ENCODE data around the gene VASP.

Gene VASP

DNA sequence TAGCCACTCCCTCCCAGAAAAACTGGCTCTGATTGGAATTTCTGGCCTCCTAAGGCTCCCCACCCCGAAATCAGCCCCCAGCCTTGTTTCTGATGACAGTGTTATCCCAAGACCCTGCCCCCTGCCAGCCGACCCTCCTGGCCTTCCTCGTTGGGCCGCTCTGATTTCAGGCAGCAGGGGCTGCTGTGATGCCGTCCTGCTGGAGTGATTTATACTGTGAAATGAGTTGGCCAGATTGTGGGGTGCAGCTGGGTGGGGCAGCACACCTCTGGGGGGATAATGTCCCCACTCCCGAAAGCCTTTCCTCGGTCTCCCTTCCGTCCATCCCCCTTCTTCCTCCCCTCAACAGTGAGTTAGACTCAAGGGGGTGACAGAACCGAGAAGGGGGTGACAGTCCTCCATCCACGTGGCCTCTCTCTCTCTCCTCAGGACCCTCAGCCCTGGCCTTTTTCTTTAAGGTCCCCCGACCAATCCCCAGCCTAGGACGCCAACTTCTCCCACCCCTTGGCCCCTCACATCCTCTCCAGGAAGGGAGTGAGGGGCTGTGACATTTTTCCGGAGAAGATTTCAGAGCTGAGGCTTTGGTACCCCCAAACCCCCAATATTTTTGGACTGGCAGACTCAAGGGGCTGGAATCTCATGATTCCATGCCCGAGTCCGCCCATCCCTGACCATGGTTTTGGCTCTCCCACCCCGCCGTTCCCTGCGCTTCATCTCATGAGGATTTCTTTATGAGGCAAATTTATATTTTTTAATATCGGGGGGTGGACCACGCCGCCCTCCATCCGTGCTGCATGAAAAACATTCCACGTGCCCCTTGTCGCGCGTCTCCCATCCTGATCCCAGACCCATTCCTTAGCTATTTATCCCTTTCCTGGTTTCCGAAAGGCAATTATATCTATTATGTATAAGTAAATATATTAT is 33.3 kb upstream of the VASP start:
- no peak for DNase-seq (ENCODE audit: low spot score)

GRCh38 chr19:45474606-45475521 is 32.4 kb upstream of the VASP start:
- no peak for DNase-seq (ENCODE audit: low spot score)

- DNase-seq (ENCODE audit: low spot score) = no peak
Measured at GRCh38 chr19:45475537-45476291, 31.6 kb upstream of the VASP start.

- DNase-seq (ENCODE audit: low spot score) = peak; percentile 4
Measured at GRCh38 chr19:45476304-45476703, 31.0 kb upstream of the VASP start.

DNA sequence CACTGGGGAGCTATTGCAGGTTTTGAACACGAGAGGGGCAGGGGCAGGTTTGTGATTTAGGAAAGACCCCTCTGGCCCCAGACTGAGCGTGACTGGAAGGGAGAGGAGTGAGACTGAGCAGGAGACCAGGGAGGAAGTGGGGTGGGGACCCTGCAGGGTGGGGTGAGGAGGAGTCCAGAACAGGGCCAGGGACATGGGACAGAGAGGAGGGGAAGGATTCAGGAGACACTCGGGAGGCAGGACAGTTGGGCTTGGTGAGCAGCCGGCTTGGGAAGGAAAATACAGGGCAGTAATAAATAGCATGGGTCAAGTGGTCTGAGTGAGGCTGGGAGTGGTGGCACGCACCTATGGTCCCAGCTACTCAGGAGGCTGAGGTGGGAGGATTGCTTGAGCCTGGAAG is 30.1 kb upstream of the VASP start:
- DNase-seq (ENCODE audit: low spot score) = no peak

GRCh38 chr19:45477713-45478453 is 29.4 kb upstream of the VASP start:
- peak; percentile 6 for DNase-seq (ENCODE audit: low spot score)

GRCh38 chr19:45478454-45479238 is 28.6 kb upstream of the VASP start:
- DNase-seq (ENCODE audit: low spot score) = peak; percentile 93

- DNase-seq (ENCODE audit: low spot score) = no peak
Measured at GRCh38 chr19:45483033-45483432, 24.2 kb upstream of the VASP start.

- no peak for DNase-seq (ENCODE audit: low spot score)
Measured at GRCh38 chr19:45484273-45484945, 22.9 kb upstream of the VASP start.

DNA sequence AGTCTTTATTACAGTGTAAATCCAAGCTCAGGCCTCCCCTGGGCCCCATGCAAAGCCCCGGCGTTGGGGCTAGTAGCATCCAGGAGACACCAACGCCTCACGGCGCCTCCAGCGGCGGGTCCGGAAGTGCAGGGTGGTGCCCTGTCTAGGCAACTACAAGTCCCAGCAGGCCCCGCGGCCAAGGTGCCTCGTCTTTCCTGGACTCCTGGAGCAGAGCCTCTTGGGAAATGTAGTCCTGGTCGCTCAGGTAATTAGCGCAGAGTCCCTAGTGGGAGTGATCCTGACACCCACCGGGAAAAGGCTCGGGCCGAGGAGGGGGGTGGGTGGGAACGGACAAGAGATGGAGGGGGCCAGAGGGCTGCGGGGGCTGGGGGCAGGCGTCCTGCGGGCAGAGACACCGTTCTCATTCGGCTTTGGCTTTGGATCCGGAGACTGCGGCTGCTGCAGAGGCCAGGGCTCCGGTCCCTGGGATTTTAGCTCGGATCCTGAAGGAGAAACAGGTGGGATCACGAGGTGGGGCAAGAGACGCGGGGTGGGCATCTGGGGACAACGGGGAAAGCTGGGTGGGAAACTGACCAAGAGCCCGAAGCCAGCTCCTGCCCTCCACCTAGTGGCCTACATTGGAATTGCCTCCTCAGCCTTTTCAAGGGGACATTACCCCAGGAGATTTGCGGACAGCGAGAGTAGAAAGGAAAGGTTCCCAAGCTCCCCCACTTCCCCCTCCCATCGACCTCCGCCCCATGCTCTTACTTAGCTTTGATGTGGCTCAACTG is 21.8 kb upstream of the VASP start:
- DNase-seq (ENCODE audit: low spot score) = peak; percentile 98

DNA sequence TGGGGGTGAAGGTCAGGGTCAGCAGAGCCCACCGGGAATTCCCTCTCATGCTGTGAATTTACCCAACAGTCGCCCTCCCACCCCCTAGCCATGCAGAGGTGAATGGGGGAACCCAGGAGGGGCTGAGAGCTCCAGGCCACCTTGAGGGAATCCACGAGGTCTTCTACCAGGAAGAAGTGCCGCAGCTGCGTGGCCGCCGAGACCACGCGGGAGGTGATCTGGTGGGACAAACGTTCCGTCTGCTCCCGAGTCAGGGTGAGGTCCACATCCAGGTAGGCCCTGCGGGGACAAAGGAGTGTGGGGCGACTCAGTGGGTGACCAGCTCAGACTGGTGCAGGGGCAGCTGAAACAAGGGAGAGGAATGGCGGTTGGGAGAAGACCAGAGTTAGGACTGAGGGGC is 18.6 kb upstream of the VASP start:
- DNase-seq (ENCODE audit: low spot score) = no peak

DNA sequence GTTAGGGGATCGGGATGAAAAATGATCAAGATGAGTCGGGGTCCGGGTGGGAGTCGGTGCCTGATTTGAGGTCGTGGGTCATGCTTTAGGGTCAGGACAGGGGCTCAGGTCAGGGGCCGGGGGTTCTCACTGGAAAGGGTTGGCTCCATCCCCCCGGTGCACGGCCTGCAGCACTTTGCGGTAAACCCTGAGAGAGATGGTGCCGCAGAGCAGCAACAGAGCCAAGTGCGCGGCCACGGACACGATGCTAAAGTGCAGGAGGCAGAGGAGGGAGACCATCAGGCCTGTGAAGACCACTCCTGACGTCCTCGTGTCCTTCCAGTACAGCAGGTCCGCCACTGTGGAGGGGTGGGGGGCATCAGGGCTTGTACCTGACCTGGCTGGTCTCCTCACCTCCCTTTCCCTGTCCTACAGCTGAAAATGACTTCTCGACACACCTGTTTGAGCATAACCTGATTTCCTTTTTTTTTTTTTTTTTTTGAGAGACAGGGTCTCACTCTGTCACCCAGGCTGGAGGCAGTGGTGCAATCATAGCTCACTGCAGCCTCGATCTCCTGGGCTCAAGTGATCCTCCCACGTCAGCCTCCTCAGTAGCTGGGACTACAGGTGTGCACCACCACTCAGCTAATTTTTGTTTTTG is 17.9 kb upstream of the VASP start:
- DNase-seq (ENCODE audit: low spot score) = no peak

DNA sequence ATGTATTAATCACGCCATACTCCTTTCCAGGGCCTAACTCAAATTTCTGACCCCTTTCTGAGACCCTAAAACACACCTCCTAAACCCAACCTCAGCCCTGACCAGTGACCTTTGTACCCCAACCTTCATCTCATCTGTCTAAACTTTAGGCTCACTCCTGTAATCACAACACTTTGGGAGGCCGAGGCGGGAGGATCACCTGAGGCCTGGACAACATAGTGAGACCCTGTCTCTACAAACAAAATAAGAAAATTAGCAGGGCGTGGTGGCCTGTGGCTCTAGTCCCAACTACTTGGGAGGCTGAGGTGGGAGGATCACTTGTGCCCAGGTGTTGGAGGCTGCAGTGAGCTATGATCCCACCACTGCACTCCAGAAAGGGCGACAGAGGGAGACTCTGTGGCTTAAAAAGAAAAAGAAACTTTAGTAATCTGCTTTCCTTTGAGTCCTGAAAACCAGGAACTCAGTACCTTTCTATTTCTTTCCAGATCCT is 15.1 kb upstream of the VASP start:
- DNase-seq (ENCODE audit: low spot score) = no peak

- DNase-seq (ENCODE audit: low spot score) = peak; percentile 45
Measured at GRCh38 chr19:45492627-45493470, 14.4 kb upstream of the VASP start.

GRCh38 chr19:45494261-45494916 is 12.9 kb upstream of the VASP start:
- no peak for DNase-seq (ENCODE audit: low spot score)

GRCh38 chr19:45495178-45495577 is 12.1 kb upstream of the VASP start:
- no peak for DNase-seq (ENCODE audit: low spot score)

DNA sequence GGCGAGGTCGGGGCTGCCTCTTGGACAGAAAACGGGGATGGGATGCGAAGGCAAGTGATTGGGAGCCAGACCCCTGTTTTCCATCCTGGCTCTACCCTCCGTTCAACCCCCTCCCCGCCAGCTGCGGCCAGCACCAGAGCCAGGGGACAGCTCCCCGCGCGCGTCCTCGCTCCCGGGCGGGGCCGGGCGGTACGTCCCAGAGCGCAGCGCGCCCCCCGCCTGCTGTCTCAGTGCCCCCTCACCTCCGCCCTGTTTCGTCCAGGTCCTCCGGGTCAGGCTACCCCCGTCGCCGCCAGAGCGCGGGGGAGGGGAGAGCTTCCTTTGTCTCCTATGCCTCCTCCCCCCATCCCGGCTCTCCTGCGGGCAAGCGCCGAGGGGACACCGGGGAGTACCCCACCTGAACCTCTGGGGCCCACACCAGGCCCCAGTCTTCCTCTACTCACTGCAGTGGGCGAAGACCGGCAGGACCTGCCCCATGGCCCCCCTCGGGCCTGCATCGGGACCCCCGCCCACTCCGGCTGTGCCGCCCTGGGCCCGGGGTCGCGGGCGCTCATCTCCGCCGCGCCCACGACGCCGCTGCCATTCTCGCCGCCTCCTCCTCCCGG is 10.8 kb upstream of the VASP start:
- no peak for DNase-seq (ENCODE audit: low spot score)
